Progenitor cell of endocrine pancreas (in vitro differentiated cells): ENCODE data around the gene LSM14A. TPM values are rescaled to one million over a fixed set of nuclear protein-coding genes. Genes with fewer than 3 reads are reported as not detected.

Source experiments
- DNase-seq: peaks from one replicate; pipeline ENCODE4 v3.0.0; 2021; ENCODE audit warnings: low spot score; ENCODE audit not compliant: unreplicated experiment
- H3K27ac Mint-ChIP-seq: 2 replicates; pipeline ENCODE4 v1.8.0; 2021; ENCODE audit warnings: mild to moderate bottlenecking, moderate library complexity, mixed read lengths
- H3K27me3 Mint-ChIP-seq: 2 replicates; pipeline ENCODE4 v1.8.0; 2021; ENCODE audit warnings: mixed read lengths
- H3K36me3 Mint-ChIP-seq: 2 replicates; pipeline ENCODE4 v1.8.0; 2022; ENCODE audit warnings: mixed read lengths; ENCODE audit not compliant: insufficient read depth
- H3K4me1 Mint-ChIP-seq: 2 replicates; pipeline ENCODE4 v1.8.0; 2021; ENCODE audit warnings: low read depth, mixed read lengths
- H3K4me3 Mint-ChIP-seq: 2 replicates; pipeline ENCODE4 v1.8.0; 2021; ENCODE audit warnings: low read depth, mild to moderate bottlenecking, moderate library complexity, mixed read lengths
- H3K9me3 Mint-ChIP-seq: 2 replicates; pipeline ENCODE4 v1.8.0; 2021; ENCODE audit warnings: low read depth, mixed read lengths
- total RNA-seq: library from RNA; stranded (reverse); gene quantifications from 2 replicates; pipeline ENCODE4 v1.2.1, GENCODE V29; 2021
- TF ChIP-seq, protein P1 (sequence below): fragments of 200-600 bp; sonication (generic); IDR thresholded peaks from one replicate; pipeline ENCODE4 v1.5.0; 2021; ENCODE audit warnings: antibody characterized with exemption, mild to moderate bottlenecking; ENCODE audit not compliant: unreplicated experiment

The LSM14A gene
- total RNA-seq, 1 donor from 2014 or later = 133 TPM

GRCh38 chr19:34255546-34255945 is 83.2 kb downstream of the LSM14A start:
- peaks cover 30% of the 10 kb centered on the region for H3K4me1 Mint-ChIP-seq
- H3K36me3 Mint-ChIP-seq = peaks cover 2% of the 10 kb centered on the region
- peak overlapping the region; percentile 76 for H3K4me3 Mint-ChIP-seq
- TF ChIP-seq, protein P1, sequence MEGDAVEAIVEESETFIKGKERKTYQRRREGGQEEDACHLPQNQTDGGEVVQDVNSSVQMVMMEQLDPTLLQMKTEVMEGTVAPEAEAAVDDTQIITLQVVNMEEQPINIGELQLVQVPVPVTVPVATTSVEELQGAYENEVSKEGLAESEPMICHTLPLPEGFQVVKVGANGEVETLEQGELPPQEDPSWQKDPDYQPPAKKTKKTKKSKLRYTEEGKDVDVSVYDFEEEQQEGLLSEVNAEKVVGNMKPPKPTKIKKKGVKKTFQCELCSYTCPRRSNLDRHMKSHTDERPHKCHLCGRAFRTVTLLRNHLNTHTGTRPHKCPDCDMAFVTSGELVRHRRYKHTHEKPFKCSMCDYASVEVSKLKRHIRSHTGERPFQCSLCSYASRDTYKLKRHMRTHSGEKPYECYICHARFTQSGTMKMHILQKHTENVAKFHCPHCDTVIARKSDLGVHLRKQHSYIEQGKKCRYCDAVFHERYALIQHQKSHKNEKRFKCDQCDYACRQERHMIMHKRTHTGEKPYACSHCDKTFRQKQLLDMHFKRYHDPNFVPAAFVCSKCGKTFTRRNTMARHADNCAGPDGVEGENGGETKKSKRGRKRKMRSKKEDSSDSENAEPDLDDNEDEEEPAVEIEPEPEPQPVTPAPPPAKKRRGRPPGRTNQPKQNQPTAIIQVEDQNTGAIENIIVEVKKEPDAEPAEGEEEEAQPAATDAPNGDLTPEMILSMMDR = no peak
- H3K27me3 Mint-ChIP-seq = no peaks in the 10 kb centered on the region
- peak overlapping the region; percentile 91 for H3K27ac Mint-ChIP-seq
- no peak for DNase-seq
- H3K9me3 Mint-ChIP-seq = no peaks in the 10 kb centered on the region

DNA sequence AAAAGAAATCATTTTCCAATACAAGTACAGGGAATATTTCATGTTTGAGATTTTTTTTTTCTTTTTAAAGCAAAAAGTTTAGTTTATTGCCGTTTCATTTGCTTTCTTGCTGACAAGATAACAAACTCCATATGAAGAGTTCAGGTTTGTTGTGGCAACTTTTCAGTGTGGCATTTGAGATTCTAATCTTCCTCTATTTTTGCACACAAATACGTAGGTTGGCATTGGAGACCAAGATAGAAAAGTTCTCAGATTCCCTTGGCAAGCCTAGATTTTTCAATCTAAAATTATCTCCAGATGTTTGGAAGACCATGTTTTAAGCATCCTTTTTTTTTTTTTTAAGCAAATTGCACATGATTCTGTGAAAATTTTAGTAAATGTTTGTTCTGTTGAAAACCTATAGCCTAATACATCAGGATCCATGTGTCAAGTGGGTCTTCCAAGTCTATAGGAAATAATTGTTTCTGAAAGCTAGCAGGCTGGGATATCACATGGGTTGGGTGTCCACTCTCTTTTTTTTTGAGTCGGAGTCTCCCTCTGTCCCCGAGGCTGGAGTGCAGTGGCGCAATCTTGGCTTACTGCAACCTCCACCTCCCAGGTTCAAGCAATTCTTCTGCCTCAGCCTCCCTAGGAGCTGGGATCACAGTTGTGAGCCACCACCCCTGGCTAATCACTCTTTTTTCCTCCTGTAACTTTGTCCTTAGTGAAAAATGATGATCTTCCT is 84.7 kb downstream of the LSM14A start:
- H3K9me3 Mint-ChIP-seq = no peaks in the 10 kb centered on the region
- no peak for DNase-seq
- TF ChIP-seq, protein P1 = no peak
- H3K4me1 Mint-ChIP-seq = peaks cover 41% of the 10 kb centered on the region
- peak overlapping the region; percentile 93 for H3K27ac Mint-ChIP-seq
- peak overlapping the region; percentile 8 for H3K4me3 Mint-ChIP-seq
- H3K27me3 Mint-ChIP-seq = no peaks in the 10 kb centered on the region
- H3K36me3 Mint-ChIP-seq = peaks cover 2% of the 10 kb centered on the region

DNA sequence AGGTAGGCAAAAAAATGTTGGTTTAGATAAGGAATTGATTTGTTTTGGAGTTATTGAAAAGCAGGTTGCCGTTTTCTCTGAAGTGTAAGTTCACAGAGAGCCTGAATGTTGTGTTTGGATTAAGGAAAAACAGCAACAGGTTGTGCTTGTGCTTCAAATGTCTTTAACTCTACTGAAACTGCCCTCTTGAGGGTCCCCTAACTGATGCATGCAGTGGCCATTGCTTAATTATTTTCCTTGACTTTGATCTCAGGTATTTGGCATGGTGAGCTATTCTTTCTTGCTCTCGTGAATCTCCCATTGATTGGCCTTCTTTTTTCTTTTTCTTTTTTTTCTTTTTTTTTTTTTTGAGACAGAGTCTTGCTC is 85.2 kb downstream of the LSM14A start:
- H3K9me3 Mint-ChIP-seq = no peaks in the 10 kb centered on the region
- H3K36me3 Mint-ChIP-seq = peaks cover 2% of the 10 kb centered on the region
- H3K4me3 Mint-ChIP-seq = peak overlapping the region; percentile 8
- H3K27ac Mint-ChIP-seq = peak overlapping the region; percentile 93
- TF ChIP-seq, protein P1 = no peak
- DNase-seq = no peak
- peaks cover 41% of the 10 kb centered on the region for H3K4me1 Mint-ChIP-seq
- no peaks in the 10 kb centered on the region for H3K27me3 Mint-ChIP-seq

GRCh38 chr19:34259367-34260095 is 87.2 kb downstream of the LSM14A start:
- no peak overlapping the region for H3K4me3 Mint-ChIP-seq
- no peaks in the 10 kb centered on the region for H3K9me3 Mint-ChIP-seq
- peak overlapping the region; percentile 21 for H3K27ac Mint-ChIP-seq
- TF ChIP-seq, protein P1 = no peak
- H3K36me3 Mint-ChIP-seq = peaks cover 4% of the 10 kb centered on the region
- H3K27me3 Mint-ChIP-seq = no peaks in the 10 kb centered on the region
- DNase-seq = no peak
- peaks cover 39% of the 10 kb centered on the region for H3K4me1 Mint-ChIP-seq

GRCh38 chr19:34260771-34261173 is 88.5 kb downstream of the LSM14A start:
- no peaks in the 10 kb centered on the region for H3K9me3 Mint-ChIP-seq
- no peak overlapping the region for H3K4me3 Mint-ChIP-seq
- H3K27me3 Mint-ChIP-seq = no peaks in the 10 kb centered on the region
- H3K36me3 Mint-ChIP-seq = peaks cover 4% of the 10 kb centered on the region
- DNase-seq = no peak
- H3K4me1 Mint-ChIP-seq = peaks cover 32% of the 10 kb centered on the region
- H3K27ac Mint-ChIP-seq = no peak overlapping the region
- TF ChIP-seq, protein P1 = no peak
